GM18873 (cell line): ENCODE measurements around the gene TMEM88.
A peak's percentile ranks its signal among the peaks of the same experiment; 100 is the strongest.

Experiments
- ATAC-seq: cut with Tn5 transposase; IDR thresholded peaks from one replicate; pipeline ENCODE4 v1.9.1; 2021; ENCODE audit warnings: mild to moderate bottlenecking, moderate library complexity, moderate number of reproducible peaks; ENCODE audit not compliant: unreplicated experiment, low FRiP score

The TMEM88 gene

GRCh38 chr17:7843257-7843535, 11.7 kb upstream of the TMEM88 start:
- ATAC-seq, result no peak

- ATAC-seq, result no peak
Observed at GRCh38 chr17:7843536-7844291, 11.2 kb upstream of the TMEM88 start.

GRCh38 chr17:7844292-7845154, 10.3 kb upstream of the TMEM88 start:
- peak; percentile 44 for ATAC-seq

GRCh38 chr17:7845359-7846062, 9.4 kb upstream of the TMEM88 start:
- no peak for ATAC-seq

- no peak for ATAC-seq
Observed at GRCh38 chr17:7846063-7846735, 8.7 kb upstream of the TMEM88 start.

- ATAC-seq, result no peak
Observed at GRCh38 chr17:7846765-7847661, 7.9 kb upstream of the TMEM88 start.

GRCh38 chr17:7848131-7848579, 6.7 kb upstream of the TMEM88 start:
- no peak for ATAC-seq

GRCh38 chr17:7848739-7849129, 6.1 kb upstream of the TMEM88 start:
- no peak for ATAC-seq

- no peak for ATAC-seq
Observed at GRCh38 chr17:7849130-7849750, 5.6 kb upstream of the TMEM88 start.

GRCh38 chr17:7849751-7850504, 4.9 kb upstream of the TMEM88 start:
- no peak for ATAC-seq

GRCh38 chr17:7850701-7851437, 4.0 kb upstream of the TMEM88 start:
- peak; percentile 9 for ATAC-seq

- peak; percentile 57 for ATAC-seq
Observed at GRCh38 chr17:7851438-7852261, 3.2 kb upstream of the TMEM88 start.

GRCh38 chr17:7852262-7852670, 2.6 kb upstream of the TMEM88 start:
- no peak for ATAC-seq

- no peak for ATAC-seq
Observed at GRCh38 chr17:7852919-7853690, 1.8 kb upstream of the TMEM88 start.

GRCh38 chr17:7853691-7854038, 1.2 kb upstream of the TMEM88 start:
- no peak for ATAC-seq

- no peak for ATAC-seq
Observed at GRCh38 chr17:7854078-7854777, 638 bp upstream of the TMEM88 start.
